ENCODE data around the gene SMPD4. TPM values are rescaled to one million over a fixed set of nuclear protein-coding genes. Genes with fewer than 3 reads are reported as not detected.
A peak's percentile ranks its signal among the peaks of the same experiment; 100 is the strongest.

The SMPD4 gene
- total and polyA plus RNA-seq, 2 of the 13 experiments (the other 11 are each of a cell fraction or from before 2014, with no cell fraction given): 63.2 to 70.5 TPM

DNA sequence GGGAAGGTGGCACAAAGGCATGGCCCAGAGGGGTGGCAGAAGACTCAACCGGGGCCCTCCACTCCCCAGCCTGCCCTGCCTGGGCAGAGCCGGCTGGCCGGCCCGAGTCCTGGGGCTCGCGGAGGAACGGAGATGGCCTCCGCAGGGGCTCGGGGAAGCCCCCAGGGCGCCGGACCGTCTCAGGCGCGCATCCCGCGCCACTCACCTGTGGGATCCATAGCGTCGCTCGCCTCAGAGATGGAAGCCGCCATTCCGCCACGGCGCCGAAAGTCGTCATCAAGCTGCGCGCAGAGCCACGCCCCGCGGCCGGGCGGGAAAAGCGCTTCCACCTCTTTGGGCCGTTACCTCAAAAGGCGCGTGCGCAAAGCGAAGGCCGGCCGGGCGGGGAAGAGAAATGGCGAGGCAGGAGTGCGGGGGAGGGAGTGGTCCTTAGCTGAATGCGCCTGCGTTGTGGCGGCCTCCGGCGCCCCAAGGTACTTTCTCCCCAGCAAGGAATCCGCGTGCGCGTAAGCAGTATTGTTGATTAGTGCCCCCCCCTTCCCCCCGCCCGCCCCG is at the start of gene SMPD4 (continued):
- TF ChIP-seq MEIS1 (CRISPR knock-in tag; IDR thresholded peaks at IDR 0.05; ENCODE audit: borderline replicate concordance): peak; percentile 79; the same call in 1 of the 2 replicates
- TF ChIP-seq, protein P1, sequence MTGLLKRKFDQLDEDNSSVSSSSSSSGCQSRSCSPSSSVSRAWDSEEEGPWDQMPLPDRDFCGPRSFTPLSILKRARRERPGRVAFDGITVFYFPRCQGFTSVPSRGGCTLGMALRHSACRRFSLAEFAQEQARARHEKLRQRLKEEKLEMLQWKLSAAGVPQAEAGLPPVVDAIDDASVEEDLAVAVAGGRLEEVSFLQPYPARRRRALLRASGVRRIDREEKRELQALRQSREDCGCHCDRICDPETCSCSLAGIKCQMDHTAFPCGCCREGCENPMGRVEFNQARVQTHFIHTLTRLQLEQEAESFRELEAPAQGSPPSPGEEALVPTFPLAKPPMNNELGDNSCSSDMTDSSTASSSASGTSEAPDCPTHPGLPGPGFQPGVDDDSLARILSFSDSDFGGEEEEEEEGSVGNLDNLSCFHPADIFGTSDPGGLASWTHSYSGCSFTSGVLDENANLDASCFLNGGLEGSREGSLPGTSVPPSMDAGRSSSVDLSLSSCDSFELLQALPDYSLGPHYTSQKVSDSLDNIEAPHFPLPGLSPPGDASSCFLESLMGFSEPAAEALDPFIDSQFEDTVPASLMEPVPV (CRISPR knock-in tag; IDR thresholded peaks at IDR 0.05): peak; percentile 90
- peak; percentile 87 for TF ChIP-seq SRSF1 (optimal IDR thresholded peaks at IDR 0.05; ENCODE audit: low read depth, low read length)
- peak; percentile 84 for TF ChIP-seq ZNF747 (CRISPR knock-in tag; IDR thresholded peaks at IDR 0.05; ENCODE audit: borderline replicate concordance)
- TF ChIP-seq ZNF446 (CRISPR knock-in tag; IDR thresholded peaks at IDR 0.05): peak; percentile 76; the same call in 1 of the 2 replicates
- no peak; the same call in 1 of the 2 replicates for TF ChIP-seq KLF9 (CRISPR knock-in tag; IDR thresholded peaks at IDR 0.05; ENCODE audit: low read depth)
- peak; percentile 98 for TF ChIP-seq KDM5A (IDR thresholded peaks at IDR 0.05; ENCODE audit: borderline replicate concordance, low read length)
- TF ChIP-seq RARA (CRISPR knock-in tag; IDR thresholded peaks at IDR 0.05): peak; percentile 49
- 0 out of 2 replicates have a peak, but pooled peaks have one; percentile 21 for TF ChIP-seq ELF4 (CRISPR knock-in tag; IDR thresholded peaks at IDR 0.05; ENCODE audit: borderline replicate concordance)
- TF ChIP-seq SMAD3 (CRISPR knock-in tag; IDR thresholded peaks at IDR 0.05): no peak; the same call in 1 of the 2 replicates
- TF ChIP-seq ZFY (CRISPR knock-in tag; IDR thresholded peaks at IDR 0.05): peak; percentile 57
- TF ChIP-seq, protein P2, sequence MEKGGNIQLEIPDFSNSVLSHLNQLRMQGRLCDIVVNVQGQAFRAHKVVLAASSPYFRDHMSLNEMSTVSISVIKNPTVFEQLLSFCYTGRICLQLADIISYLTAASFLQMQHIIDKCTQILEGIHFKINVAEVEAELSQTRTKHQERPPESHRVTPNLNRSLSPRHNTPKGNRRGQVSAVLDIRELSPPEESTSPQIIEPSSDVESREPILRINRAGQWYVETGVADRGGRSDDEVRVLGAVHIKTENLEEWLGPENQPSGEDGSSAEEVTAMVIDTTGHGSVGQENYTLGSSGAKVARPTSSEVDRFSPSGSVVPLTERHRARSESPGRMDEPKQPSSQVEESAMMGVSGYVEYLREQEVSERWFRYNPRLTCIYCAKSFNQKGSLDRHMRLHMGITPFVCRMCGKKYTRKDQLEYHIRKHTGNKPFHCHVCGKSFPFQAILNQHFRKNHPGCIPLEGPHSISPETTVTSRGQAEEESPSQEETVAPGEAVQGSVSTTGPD (CRISPR knock-in tag; IDR thresholded peaks at IDR 0.05): no peak
- TF ChIP-seq ZNF431 (CRISPR knock-in tag; IDR thresholded peaks at IDR 0.05; ENCODE audit: borderline replicate concordance, low read depth): peak; percentile 85; the same call in 1 of the 2 replicates
- no peak for TF ChIP-seq ZNF382 (CRISPR knock-in tag; IDR thresholded peaks at IDR 0.05; ENCODE audit: borderline replicate concordance)
- no peak for TF ChIP-seq SRSF9 (IDR thresholded peaks at IDR 0.05; ENCODE audit: borderline replicate concordance, insufficient read depth, low read depth, low read length, poor library complexity, severe bottlenecking)
- TF ChIP-seq, protein P3, sequence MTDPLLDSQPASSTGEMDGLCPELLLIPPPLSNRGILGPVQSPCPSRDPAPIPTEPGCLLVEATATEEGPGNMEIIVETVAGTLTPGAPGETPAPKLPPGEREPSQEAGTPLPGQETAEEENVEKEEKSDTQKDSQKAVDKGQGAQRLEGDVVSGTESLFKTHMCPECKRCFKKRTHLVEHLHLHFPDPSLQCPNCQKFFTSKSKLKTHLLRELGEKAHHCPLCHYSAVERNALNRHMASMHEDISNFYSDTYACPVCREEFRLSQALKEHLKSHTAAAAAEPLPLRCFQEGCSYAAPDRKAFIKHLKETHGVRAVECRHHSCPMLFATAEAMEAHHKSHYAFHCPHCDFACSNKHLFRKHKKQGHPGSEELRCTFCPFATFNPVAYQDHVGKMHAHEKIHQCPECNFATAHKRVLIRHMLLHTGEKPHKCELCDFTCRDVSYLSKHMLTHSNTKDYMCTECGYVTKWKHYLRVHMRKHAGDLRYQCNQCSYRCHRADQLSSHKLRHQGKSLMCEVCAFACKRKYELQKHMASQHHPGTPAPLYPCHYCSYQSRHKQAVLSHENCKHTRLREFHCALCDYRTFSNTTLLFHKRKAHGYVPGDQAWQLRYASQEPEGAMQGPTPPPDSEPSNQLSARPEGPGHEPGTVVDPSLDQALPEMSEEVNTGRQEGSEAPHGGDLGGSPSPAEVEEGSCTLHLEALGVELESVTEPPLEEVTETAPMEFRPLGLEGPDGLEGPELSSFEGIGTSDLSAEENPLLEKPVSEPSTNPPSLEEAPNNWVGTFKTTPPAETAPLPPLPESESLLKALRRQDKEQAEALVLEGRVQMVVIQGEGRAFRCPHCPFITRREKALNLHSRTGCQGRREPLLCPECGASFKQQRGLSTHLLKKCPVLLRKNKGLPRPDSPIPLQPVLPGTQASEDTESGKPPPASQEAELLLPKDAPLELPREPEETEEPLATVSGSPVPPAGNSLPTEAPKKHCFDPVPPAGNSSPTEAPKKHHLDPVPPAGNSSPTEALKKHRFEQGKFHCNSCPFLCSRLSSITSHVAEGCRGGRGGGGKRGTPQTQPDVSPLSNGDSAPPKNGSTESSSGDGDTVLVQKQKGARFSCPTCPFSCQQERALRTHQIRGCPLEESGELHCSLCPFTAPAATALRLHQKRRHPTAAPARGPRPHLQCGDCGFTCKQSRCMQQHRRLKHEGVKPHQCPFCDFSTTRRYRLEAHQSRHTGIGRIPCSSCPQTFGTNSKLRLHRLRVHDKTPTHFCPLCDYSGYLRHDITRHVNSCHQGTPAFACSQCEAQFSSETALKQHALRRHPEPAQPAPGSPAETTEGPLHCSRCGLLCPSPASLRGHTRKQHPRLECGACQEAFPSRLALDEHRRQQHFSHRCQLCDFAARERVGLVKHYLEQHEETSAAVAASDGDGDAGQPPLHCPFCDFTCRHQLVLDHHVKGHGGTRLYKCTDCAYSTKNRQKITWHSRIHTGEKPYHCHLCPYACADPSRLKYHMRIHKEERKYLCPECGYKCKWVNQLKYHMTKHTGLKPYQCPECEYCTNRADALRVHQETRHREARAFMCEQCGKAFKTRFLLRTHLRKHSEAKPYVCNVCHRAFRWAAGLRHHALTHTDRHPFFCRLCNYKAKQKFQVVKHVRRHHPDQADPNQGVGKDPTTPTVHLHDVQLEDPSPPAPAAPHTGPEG (CRISPR knock-in tag; IDR thresholded peaks at IDR 0.05): peak; percentile 11; the same call in 1 of the 2 replicates
- TF ChIP-seq SIN3A (IDR thresholded peaks at IDR 0.05; ENCODE audit: borderline replicate concordance, low read depth, low read length): peak; percentile 30; the same call in 1 of the 2 replicates
- TF ChIP-seq MAF1 (CRISPR knock-in tag; IDR thresholded peaks at IDR 0.05; ENCODE audit: borderline replicate concordance): 0 out of 2 replicates have a peak, but pooled peaks have one; percentile 40
- peak; percentile 10; the same call in 1 of the 2 replicates for TF ChIP-seq FOXJ3 (CRISPR knock-in tag; IDR thresholded peaks at IDR 0.05; ENCODE audit: borderline replicate concordance)

Measured in HepG2 (cell line).